SU-DHL-6 (cell line): ENCODE data around the gene BOC.

ENCODE experiments used
- CTCF ChIP-seq: fragments of 200-600 bp; sonication (generic); IDR thresholded peaks from one replicate; pipeline ENCODE4 v1.5.1; 2017; ENCODE audit warnings: antibody characterized with exemption, mild to moderate bottlenecking, low read length, moderate library complexity; ENCODE audit not compliant: insufficient read depth, poor library complexity, severe bottlenecking
- EZH2phosphoT487 ChIP-seq: fragments of 200-600 bp; sonication (generic), shearing (Covaris generic); conservative IDR thresholded peaks from 2 replicates; pipeline ENCODE4 v1.6.1; 2018; ENCODE audit warnings: mild to moderate bottlenecking, antibody characterized with exemption, low read length, moderate library complexity, mixed read lengths

DNA sequence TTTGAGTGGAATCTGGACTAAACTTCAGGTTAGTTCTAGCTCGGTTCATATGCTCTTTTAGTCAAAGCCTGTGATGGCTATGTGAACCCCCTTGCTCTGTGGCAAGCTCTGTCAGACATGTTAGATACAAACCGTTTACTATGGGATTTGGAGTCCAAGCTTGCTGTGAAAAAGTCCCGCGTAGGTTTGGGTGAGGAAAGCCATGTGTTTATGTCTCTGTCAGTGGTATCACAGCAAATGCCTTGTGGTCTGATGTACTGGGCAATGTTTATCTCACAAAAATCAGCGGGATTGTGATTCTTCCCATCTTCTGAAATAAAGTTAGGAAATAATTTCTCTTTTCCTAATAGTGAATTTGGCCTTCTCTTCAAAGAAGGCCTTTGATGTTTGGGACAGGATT is 5.0 kb downstream of the BOC start:
- no peak for TF ChIP-seq CTCF
- TF ChIP-seq EZH2phosphoT487 = no peak
